8988T (cell line): Measurements from ENCODE around the gene GAR1.
A peak's percentile ranks its signal among the peaks of the same experiment; 100 is the strongest.
"Not testable (repeated sequence)": the region's sequence is repeated elsewhere in the genome, so short reads cannot be mapped to it uniquely, and the experiment has no call there.

ENCODE experiments used
- DNase-seq: peaks from one replicate; pipeline ENCODE4 v3.0.0; 2011

GAR1 gene

DNA sequence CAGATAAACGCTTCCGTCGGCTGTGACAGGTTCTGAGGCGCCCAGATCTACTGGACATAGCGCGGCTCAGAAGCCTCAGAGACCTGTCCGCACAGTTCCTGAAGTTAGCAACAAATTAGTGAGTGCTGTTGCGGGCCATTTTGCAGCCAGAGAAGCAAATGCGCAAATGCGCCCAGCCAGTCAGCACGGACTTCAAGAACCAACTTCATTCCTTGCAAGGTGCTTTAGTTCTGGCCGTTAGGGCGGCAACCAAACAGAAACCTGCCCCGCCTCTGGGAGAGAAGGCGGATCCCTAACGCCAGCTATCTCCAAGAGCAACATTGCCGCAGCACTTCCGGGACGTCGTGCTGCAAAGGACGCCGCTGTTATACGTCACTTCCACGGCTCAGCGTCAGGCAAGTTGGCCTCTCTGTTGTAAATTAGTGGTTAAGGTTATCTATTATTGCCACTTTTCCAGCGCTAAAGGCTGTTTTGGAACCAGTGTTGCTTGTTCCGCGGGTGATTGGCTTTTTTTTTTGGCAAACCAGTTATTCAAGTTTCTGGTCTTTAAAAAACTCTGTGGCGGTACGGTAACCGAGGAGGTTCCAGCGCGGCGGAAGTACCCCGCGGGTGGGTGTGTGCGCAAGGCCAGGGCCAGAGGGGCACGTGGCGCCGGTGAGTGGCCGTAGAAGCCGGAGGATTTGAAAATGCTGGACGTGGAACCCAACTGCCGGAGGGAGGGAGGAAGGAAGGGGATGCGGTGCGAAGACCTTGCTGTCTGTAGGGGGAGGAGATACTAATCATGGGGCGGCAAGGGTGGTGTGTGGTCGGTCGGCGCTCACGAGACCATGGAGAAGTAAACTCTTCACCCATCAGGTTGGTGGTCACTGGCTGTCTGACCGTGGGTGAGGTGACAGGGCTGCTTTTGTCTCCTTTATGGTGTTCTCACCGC is at the start of gene GAR1:
TSS of gene GAR1 (plus strand) at position 612 of the 931 bp plus-strand sequence. CDS start 403 bp downstream, outside the sequence.
- peak; percentile 45 for DNase-seq

DNA sequence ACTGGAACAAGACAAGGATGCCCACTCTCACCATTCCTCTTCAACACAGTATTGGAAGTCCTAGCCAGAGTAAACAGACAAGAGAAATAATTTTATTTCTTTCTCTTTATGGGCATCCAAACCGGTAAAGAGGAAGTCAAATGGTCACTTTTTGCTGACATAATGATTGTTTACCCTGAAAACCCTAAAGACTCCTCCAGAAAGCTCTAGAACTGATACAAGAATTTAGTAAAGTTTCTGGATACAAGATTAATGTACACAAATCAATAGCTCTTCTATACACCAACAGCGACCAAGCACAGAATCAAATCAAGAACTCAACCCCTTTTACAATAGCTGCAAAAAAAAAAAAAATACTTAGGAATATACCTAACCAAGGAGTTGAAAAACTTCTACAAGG is 33.5 kb upstream of the GAR1 start:
- DNase-seq: not testable (repeated sequence)

GRCh38 chr4:109786846-109787245 is 28.7 kb upstream of the GAR1 start:
- DNase-seq: no peak

DNA sequence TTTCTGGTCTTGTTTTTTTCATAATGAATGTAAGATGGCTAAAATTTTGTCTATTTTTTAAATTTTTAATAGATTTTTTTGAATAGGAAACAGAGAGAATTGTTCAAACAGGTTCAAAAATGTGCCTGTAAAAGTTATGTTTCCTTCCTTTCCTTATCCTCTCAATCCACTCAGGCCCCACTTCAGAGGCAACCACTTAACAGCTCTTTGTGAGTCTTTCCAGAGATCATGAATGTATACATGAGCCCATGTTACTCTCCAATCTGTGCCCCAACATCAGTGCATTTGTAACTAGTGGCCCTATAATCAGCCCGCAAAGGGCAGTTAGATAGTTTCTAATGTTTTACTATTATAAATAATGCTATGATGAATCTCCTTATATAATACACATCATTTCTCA is 27.8 kb upstream of the GAR1 start:
- DNase-seq: no peak

GRCh38 chr4:109795059-109795458 is 20.5 kb upstream of the GAR1 start:
- DNase-seq: no peak

GRCh38 chr4:109798866-109799265 is 16.7 kb upstream of the GAR1 start:
- DNase-seq: no peak

- no peak for DNase-seq
Measured at GRCh38 chr4:109801099-109801789, 14.3 kb upstream of the GAR1 start.

DNA sequence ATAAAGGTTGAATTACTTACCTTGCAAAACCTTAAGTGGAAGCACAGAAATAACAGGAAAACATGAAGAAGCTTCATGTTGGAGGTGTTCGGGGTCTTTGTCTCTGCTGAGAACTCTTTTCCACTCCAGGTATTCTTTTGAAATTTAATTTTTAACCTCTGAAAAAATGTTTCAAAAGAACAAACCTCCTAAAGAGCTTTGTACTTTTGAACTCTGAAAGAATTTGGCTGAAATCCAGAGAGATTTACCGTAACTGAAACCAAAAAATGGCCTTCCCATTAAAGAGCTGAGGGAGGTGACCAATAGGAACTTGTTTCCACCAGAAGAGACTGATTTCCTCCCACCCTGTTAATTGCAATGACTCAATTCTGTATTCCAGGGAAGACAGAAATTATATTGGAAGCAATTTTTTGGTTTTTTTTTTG is 13.7 kb upstream of the GAR1 start, which contains the start of gene CFI:
TSS of gene CFI (minus strand) at position 105 of the 425 bp plus-strand sequence. CDS start at position 77, 28 bp downstream.
- DNase-seq: no peak

DNA sequence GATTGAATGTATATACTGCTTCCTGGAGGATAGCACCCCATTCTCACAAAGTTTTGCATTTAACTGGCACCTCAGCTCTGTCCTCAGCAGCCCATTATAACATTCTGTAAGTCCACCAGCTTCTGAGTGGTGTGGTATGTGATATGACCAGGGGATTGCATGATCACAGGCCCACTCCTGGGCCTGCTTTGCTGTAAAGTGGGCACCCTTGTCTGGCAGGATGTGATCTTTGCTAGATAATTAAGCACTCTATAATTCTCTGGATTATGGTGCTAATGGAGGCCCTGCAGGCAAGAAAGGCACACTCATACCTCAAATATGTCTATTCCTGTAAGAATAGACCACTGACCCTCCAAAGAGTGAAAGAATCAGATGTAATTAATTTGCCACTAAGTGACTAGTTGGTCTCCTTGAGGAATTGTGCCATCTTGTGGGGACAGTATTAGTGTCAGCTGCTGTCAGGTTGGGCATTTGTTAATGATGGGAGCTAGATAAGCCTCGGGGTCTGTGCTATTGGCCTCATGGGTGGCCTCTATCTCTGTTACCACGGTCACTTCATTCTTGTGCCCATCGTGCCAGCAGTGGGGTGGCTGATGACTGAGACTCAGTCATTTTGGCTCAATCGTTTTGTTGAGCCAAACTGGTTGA is 11.5 kb upstream of the GAR1 start:
- DNase-seq: no peak

GRCh38 chr4:109809655-109810054 is 5.9 kb upstream of the GAR1 start:
- DNase-seq: no peak

DNA sequence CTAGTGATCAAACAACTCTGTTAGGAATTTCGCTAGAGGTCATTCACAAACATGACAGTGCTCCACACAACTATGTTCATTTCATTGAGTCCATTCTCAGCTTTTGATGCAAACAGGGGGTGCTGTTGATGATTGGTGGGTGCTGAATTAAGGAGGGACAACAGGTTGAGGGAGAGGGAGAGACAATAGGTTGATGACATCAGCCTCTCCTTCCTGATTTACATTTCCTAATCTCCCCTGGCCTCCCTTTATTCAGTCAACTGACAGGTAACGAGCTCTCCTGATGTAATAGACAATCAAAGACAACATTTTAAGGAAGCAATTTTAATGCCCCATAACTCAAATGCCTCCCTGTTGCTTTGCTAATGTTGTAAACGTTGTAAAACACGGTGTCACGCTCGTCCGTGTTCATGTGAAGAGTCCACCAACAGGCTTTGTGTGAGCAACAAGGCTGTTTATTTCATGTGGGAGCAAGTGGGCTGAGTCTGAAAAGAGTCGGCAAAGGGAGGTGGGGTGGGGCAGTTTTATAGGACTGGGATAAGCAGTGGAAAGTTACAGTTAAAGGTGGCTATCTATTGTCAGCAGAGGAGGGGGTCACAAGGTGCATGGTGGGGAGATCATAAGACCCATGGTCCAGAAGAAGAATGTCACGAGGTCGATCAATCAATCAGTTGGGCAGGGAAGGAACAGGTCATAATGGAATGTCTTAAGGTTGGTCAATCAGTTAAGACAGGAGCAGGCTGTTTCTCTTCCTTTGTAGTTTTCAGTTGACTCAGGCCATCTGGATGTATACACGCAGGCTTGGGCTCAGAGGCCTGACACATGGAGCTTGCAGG is 4.8 kb upstream of the GAR1 start:
- no peak for DNase-seq

- DNase-seq: no peak
Measured at GRCh38 chr4:109811707-109812106, 3.9 kb upstream of the GAR1 start.

DNA sequence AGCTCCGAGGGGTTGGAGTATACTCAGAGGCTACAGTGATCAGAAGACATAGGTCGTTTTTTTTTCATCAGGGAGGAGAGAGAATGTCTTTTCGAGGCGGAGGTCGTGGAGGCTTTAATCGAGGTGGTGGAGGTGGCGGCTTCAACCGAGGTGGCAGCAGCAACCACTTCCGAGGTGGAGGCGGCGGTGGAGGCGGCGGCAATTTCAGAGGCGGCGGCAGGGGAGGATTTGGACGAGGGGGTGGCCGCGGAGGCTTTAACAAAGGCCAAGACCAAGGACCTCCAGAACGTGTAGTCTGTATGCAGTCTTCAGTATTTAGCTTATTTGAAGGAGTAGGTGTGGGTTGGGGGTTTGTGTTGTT is 500 bp downstream of the GAR1 start:
- DNase-seq: no peak

DNA sequence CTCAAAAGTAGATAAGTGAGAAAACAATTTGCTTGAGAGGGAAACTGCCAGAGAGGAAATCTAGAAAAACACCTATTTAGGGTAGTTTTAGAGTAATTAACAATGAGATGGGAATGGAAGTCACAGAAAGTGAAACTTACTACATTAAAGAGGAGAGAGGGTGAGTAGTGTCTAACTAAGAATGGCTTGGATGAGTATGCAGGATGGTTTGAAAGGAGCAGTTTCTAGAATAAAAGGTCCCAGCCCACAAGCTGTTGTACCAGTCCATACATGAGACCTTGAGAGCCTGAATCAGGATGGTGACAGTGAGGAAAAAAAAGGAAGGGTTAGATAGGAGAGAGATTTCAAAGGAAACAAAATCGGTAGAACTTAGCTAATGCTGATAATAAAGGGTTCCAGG is 1.3 kb downstream of the GAR1 start:
- DNase-seq: no peak

DNA sequence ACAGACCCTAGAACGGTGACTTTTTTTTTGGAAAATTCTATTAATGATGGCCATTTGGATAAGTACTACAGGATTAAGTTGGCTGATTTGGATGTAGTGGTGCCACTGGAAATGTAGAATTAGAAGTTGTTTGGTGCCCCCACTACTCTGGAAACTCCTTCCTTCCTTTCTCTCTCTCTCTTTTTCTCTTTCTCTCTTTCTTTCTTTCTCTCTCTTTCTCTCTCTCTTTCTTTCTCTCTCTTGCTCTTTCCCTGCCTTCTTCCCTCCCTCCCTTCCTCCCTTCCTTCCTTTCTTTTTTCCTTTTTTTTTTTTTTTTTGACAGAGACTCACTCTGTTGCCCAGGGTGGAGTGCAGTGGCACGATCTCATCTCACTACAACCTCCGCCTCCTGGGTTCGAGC is 2.7 kb downstream of the GAR1 start:
- DNase-seq: no peak

DNA sequence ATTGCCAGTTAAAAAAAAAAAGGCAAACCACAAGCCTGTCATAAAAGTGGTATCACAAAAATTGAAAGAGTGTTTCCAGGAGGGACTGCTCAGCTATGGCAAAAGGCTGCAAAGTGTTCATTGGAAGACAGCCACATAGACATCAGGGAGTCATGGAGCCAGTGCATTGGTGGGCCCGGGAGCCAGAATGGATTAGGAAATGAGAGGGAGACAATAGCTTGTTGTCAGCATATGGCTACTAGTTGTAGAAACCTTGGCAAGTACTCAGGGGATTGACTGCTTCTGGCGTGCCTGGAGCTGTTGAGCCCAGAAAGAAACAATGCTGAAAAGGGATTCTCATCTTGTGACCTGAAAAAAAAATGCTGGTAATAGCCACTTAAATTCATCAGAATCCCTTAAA is 5.0 kb downstream of the GAR1 start:
- DNase-seq: no peak

- no peak for DNase-seq
Measured at GRCh38 chr4:109821185-109821584, 5.6 kb downstream of the GAR1 start.

- no peak for DNase-seq
Measured at GRCh38 chr4:109826719-109827118, 11.2 kb downstream of the GAR1 start.

GRCh38 chr4:109827672-109828071 is 12.1 kb downstream of the GAR1 start, which contains the start of gene RRH:
RRH (plus strand) TSS chr4:109827972; CDS start chr4:109828028, 56 bp downstream.
- no peak for DNase-seq

- no peak for DNase-seq
Measured at GRCh38 chr4:109833756-109834155, 18.2 kb downstream of the GAR1 start.

DNA sequence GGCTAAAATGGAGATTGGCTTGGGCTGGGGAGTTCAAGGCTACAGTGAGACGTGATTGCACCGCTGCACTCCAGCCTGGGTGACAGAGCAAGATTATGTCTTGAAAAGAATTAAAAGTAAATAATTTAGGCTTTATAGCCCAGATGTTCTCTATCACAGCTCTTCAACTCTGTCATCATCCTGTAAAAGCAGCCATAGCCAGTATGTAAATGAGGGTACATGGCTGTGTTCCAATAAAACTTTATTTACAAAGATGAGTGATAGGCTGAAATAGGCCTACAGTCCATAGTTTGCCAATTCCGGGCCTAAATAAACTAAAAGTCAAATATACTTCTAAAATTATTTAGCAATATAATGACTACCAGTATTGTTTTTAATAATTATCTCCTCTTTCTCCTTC is 21.4 kb downstream of the GAR1 start:
- no peak for DNase-seq

DNA sequence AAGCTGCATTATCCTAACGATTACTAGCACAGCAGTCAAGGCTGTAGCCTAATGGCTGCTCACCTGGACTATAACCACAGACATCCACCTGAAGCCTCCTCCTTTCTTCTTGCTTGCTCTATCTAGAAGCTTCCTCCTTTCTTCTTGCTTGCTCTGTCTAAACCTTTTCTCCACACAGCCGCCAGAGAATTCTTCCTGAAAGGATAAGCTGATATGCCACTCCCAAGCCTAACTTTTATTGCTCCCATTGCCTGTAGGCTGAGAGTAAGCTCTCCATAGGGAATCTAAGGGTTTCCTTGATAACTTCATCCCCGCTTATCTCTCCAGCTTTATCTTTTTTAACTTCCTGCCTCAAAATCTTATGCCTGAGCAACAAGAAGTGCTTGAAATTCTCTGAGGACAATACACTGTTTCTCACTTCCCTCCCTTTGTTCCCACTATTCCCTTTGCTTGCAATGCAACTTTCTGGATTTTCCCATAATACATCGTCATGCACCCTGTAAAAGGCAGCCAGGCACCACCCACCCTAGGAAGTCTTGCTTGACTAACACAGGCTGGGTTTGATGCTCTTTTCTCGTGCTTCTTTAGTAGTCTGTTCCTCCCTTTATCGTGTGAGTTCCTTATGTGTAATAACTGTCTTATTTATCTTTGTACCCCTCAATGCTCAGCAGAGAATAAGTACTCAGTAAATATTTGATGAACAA is 31.0 kb downstream of the GAR1 start:
- no peak for DNase-seq
